Type B pancreatic cell (in vitro differentiated cells): ENCODE measurements around the gene RAB13. TPM values are rescaled to one million over a fixed set of nuclear protein-coding genes. Genes with fewer than 3 reads are reported as not detected.

Experiments
- DNase-seq: peaks from one replicate; pipeline ENCODE4 v3.0.0; 2021; ENCODE audit warnings: mixed read lengths; ENCODE audit not compliant: unreplicated experiment; ENCODE audit errors: extremely low spot score
- H3K27ac Mint-ChIP-seq: 2 replicates; pipeline ENCODE4 v1.8.0; 2021; ENCODE audit warnings: mild to moderate bottlenecking, mixed read lengths
- H3K27me3 Mint-ChIP-seq: 2 replicates; pipeline ENCODE4 v1.8.0; 2021; ENCODE audit warnings: mixed read lengths
- H3K36me3 Mint-ChIP-seq: 2 replicates; pipeline ENCODE4 v1.8.0; 2021; ENCODE audit warnings: mixed read lengths
- H3K4me1 Mint-ChIP-seq: one replicate; pipeline ENCODE4 v1.8.0; 2021; ENCODE audit warnings: mixed read lengths; ENCODE audit not compliant: unreplicated experiment
- H3K4me3 Mint-ChIP-seq: 2 replicates; pipeline ENCODE4 v1.8.0; 2021; ENCODE audit warnings: mild to moderate bottlenecking, mixed read lengths
- H3K9me3 Mint-ChIP-seq: 2 replicates; pipeline ENCODE4 v1.8.0; 2021; ENCODE audit warnings: mixed read lengths
- CTCF ChIP-seq: fragments of 200-600 bp; sonication (generic); conservative IDR thresholded peaks from 2 replicates; pipeline ENCODE4 v1.5.0; 2021; ENCODE audit warnings: antibody characterized with exemption, mild to moderate bottlenecking
- total RNA-seq: library from RNA; stranded (reverse); gene quantifications from 2 replicates; pipeline ENCODE4 v1.2.1, GENCODE V29; 2021; ENCODE audit warnings: low replicate concordance

RAB13 gene
- total RNA-seq, 1 donor from 2014 or later: 90.1 TPM

DNA sequence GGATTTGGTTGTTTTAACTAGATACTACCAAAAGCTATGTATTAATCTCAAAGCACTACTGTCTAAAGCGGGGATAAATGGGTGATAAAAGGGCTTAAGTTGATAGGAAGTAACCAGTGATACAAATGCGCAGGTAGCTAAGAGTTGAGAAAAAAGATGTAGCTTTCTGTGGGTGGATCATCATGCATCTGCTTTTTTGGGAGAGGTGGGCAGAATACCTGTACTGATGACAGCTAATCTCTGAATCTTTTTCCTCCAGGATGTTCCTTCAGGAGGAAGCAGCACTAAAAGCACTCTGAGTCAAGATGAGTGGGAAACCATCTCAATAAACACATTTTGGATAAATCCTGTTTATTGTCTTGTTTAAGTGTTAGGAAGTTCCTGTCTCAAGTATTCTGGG lies 5.7 kb upstream of the RAB13 start:
- H3K36me3 Mint-ChIP-seq: peaks cover 33% of the 10 kb centered on the region
- no peak for DNase-seq
- H3K9me3 Mint-ChIP-seq: peaks cover 4% of the 10 kb centered on the region
- peak overlapping the region; percentile 95 for H3K27ac Mint-ChIP-seq
- H3K4me3 Mint-ChIP-seq: peak overlapping the region; percentile 96
- H3K4me1 Mint-ChIP-seq: peaks cover 25% of the 10 kb centered on the region
- H3K27me3 Mint-ChIP-seq: no peaks in the 10 kb centered on the region
- no peak for TF ChIP-seq CTCF

- Mint-ChIP-seq H3K27ac (peak overlapping the region; percentile 95), H3K4me1 (peaks cover 31% of the 10 kb centered on the region), H3K9me3 (peaks cover 4% of the 10 kb centered on the region), H3K27me3 (no peaks in the 10 kb centered on the region), H3K4me3 (peak overlapping the region; percentile 96), H3K36me3 (peaks cover 33% of the 10 kb centered on the region)
- DNase-seq: no peak
- no peak for TF ChIP-seq CTCF
Observed at GRCh38 chr1:153991151-153991630, 5.1 kb upstream of the RAB13 start.

DNA sequence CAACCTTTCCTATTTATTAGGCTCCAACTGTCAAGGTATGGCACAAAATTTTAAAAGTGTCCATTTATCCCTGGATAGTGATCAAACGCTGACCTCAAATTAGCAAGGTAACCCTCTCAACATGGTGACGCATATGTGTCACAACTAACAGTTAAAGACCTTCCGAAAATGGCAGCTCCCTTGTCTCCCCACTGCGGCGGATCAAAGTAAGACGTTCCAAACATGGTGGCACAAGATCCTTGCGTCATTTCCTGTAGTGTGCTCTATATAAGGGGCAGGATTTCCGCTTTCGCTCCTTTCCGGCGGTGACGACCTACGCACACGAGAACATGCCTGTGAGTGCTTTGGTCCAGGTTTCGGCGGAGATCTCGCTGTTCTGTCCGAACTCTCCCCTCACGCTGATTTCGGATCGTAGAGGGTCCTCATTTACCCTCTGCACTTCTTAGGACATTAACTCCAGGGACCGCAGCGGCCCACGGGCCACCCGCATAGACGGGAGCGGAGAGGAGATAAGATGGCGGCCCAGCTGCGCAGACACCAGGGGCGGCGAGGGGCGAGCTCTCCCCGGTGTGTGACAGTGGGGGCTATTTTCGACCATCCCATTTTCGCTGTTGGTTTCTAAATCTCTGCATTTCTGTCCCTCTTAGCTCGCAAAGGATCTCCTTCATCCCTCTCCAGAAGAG lies 4.5 kb upstream of the RAB13 start, which contains the start of gene RPS27:
Gene RPS27 (plus strand): TSS at position 295 of the 683 bp plus-strand sequence. CDS start 35 bp downstream, at position 330.
- H3K27ac Mint-ChIP-seq: peak within 1 kb of the TSS; percentile 95
- H3K4me1 Mint-ChIP-seq: peaks cover 31% of the 10 kb centered on the region
- no peaks in the 10 kb centered on the region for H3K27me3 Mint-ChIP-seq
- H3K4me3 Mint-ChIP-seq: peak within 1 kb of the TSS; percentile 96
- H3K36me3 Mint-ChIP-seq: peaks cover 31% of the 10 kb centered on the region
- peaks cover 4% of the 10 kb centered on the region for H3K9me3 Mint-ChIP-seq
- DNase-seq: peak; percentile 82
- no peak for TF ChIP-seq CTCF

DNA sequence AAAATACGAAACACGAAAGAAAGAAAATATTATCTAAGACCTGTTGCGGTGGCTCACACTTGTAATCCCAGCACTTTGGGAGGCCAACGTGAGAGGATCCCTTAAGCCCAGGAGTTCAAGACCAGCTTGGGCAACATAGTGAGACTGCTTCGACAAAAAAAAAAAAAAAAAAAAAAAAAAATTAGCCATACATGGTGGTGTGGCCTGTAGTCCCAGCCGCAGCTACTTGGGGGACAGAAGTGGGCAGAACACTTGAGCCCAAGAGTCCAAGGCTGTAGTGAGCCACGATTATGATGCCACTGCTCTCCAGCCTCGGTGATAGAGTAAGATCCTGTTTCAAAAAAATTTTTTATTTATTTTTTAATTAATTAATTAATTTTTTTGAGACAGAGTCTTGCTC lies 1.5 kb upstream of the RAB13 start:
- H3K4me3 Mint-ChIP-seq: no peak overlapping the region
- no peak for DNase-seq
- H3K9me3 Mint-ChIP-seq: peaks cover 4% of the 10 kb centered on the region
- peaks cover 25% of the 10 kb centered on the region for H3K36me3 Mint-ChIP-seq
- no peaks in the 10 kb centered on the region for H3K27me3 Mint-ChIP-seq
- H3K4me1 Mint-ChIP-seq: peaks cover 39% of the 10 kb centered on the region
- peak overlapping the region; percentile 94 for H3K27ac Mint-ChIP-seq
- TF ChIP-seq CTCF: no peak

GRCh38 chr1:153985341-153985912 lies 712 bp downstream of the RAB13 start:
- Mint-ChIP-seq H3K27ac (peak overlapping the region; percentile 86), H3K9me3 (peaks cover 2% of the 10 kb centered on the region), H3K36me3 (peaks cover 11% of the 10 kb centered on the region), H3K4me1 (peaks cover 23% of the 10 kb centered on the region), H3K27me3 (no peaks in the 10 kb centered on the region), H3K4me3 (peak overlapping the region; percentile 97)
- TF ChIP-seq CTCF: no peak
- DNase-seq: no peak
